Neural cell (in vitro differentiated cells): Measurements from ENCODE around the gene BTBD9.

Source experiments
- EP300 ChIP-seq: fragments of 450-650 bp; conservative IDR thresholded peaks from 2 replicates; pipeline ENCODE4 v1.6.1; 2014; ENCODE audit warnings: antibody characterized with exemption, mild to moderate bottlenecking, moderate library complexity; ENCODE audit not compliant: poor library complexity, severe bottlenecking
- SMC3 ChIP-seq: fragments of 450-650 bp; conservative IDR thresholded peaks from 2 replicates; pipeline ENCODE4 v1.6.1; 2014; ENCODE audit warnings: antibody characterized with exemption, mild to moderate bottlenecking, moderate library complexity; ENCODE audit not compliant: poor library complexity
- TF ChIP-seq, protein P1 (sequence below): fragments of 450-650 bp; IDR thresholded peaks from 2 replicates; pipeline ENCODE4 v1.5.1; 2014; ENCODE audit warnings: antibody characterized with exemption, mild to moderate bottlenecking, moderate library complexity; ENCODE audit not compliant: poor library complexity, severe bottlenecking

DNA sequence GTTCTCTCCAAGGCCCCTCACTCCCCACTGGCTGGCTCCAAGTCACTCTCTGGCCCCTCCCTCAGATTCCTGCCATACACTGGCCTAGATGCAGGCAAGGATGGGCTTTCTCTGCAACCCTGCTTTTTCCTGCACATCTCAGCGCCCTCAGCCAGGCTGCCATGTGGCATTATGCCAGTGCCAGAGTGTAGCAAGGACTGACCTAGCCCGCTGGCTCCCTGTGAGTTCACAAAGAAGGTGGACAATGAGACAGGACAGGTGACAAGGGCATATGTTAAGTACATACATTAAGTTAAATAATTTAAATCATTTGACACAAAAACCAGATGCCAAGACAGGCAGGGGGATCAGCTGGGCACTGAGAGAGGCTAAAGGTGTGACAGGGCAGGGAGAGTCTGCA lies 425.6 kb downstream of the BTBD9 start:
- TF ChIP-seq, protein P1, sequence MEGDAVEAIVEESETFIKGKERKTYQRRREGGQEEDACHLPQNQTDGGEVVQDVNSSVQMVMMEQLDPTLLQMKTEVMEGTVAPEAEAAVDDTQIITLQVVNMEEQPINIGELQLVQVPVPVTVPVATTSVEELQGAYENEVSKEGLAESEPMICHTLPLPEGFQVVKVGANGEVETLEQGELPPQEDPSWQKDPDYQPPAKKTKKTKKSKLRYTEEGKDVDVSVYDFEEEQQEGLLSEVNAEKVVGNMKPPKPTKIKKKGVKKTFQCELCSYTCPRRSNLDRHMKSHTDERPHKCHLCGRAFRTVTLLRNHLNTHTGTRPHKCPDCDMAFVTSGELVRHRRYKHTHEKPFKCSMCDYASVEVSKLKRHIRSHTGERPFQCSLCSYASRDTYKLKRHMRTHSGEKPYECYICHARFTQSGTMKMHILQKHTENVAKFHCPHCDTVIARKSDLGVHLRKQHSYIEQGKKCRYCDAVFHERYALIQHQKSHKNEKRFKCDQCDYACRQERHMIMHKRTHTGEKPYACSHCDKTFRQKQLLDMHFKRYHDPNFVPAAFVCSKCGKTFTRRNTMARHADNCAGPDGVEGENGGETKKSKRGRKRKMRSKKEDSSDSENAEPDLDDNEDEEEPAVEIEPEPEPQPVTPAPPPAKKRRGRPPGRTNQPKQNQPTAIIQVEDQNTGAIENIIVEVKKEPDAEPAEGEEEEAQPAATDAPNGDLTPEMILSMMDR: no peak
- TF ChIP-seq SMC3 (no peak), EP300 (no peak)
